Activated CD8-positive, alpha-beta memory T cell treated with anti-CD3 and anti-CD28 coated beads for 24 hours (primary cell): Measurements from ENCODE around the gene CRISP3.
"Not testable (repeated sequence)": the region's sequence is repeated elsewhere in the genome, so short reads cannot be mapped to it uniquely, and the experiment has no call there.

ENCODE experiments used
- DNase-seq: peaks from one replicate; pipeline ENCODE4 v3.0.0-alpha.2; 2020

CRISP3 gene

GRCh38 chr6:49744259-49744658 lies at the start of gene CRISP3:
Gene CRISP3, minus strand, starts transcription at chr6:49744388. Its CDS starts 21 bp downstream, at chr6:49744367.
- DNase-seq: no peak

GRCh38 chr6:49790341-49790740 lies 46.2 kb upstream of the CRISP3 start:
- no peak for DNase-seq

- no peak for DNase-seq
Measured at GRCh38 chr6:49787176-49787575, 43.0 kb upstream of the CRISP3 start, which contains the start of gene PGK2. Gene PGK2, minus strand, starts transcription at chr6:49787285. Its CDS starts 98 bp downstream, at chr6:49787187.

DNA sequence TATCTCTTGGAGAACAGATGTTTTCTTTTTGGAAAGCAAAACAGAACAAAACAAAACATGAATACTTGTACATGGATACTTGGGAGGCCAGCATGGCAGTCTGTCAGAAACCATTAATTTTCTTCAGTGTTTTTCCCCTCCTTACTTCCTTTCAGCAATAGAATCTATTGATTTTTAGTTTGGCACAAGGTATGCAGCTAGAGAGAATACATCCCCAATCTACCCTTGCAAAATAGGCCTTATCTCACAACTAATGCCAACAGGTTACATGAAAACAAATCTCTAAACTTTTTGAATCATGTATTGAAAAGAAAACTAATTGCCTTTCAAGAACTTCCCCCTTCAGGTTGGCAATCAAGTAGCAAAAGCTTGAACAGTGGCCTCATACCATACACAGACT lies 40.1 kb upstream of the CRISP3 start:
- DNase-seq: no peak

GRCh38 chr6:49782725-49783124 lies 38.5 kb upstream of the CRISP3 start:
- DNase-seq: no peak

DNA sequence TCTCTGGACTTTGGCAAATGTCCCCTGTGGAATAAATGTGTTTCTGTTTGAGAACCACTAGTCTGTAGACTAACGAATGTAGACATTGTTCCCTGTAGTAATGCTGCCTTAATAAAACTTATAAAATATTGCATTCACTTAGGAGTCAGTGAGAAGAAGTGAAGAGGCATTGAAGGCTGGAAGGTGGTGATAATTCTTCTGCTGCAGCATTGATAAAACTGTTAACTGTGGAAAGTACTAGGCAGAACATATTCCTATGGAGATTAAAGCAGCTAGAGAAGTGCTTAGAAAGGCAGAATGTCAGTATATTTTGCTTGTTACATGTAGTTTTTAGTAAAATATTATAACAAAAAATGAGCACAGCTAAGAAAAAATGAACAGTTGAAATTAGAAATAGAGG lies 38.1 kb upstream of the CRISP3 start:
- DNase-seq: no peak

DNA sequence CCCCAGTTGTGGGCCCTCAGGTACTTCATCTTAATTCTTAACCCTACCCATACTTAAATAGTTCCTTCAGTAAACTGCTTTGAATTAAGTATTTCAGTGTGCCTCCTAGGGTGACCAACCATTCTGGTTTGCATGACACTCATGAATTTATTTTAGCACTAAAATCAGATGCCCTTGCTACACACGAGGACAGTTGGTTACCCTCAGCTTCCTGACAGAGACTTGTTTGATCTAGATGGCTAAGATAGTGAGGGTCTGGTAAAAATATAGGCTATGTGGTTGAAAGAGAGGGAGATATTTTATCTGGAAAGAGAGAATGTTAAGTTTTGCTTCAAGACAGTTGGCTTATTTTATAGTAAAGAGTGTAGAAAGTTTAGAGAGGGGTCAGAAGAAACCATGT lies 32.3 kb upstream of the CRISP3 start:
- DNase-seq: no peak

GRCh38 chr6:49775043-49775442 lies 30.9 kb upstream of the CRISP3 start:
- DNase-seq: no peak

DNA sequence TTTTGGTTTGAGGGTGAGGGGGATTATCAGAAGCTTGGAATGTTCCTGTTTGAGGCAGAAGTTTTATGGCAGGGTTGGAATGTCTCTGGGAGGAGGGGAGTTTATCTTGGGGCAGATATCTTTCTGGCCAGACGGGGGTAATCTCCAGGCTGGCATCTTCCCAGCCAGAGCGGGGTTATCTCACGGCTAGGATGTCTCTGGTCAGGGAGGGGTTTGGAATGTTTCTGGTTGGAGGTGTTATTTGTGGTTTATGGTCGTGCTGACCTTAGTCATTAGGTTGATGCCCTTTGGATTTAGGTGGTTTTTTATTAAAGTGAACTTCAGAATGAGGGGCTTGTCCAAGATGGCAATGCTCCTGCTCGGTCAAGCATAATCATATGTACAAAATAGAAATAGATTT lies 28.1 kb upstream of the CRISP3 start:
- DNase-seq: no peak

- DNase-seq: no peak
Measured at GRCh38 chr6:49766762-49767161, 22.6 kb upstream of the CRISP3 start.

GRCh38 chr6:49764571-49765236 lies 20.5 kb upstream of the CRISP3 start:
- no peak for DNase-seq

GRCh38 chr6:49743429-49743828 lies 759 bp downstream of the CRISP3 start:
- no peak for DNase-seq

DNA sequence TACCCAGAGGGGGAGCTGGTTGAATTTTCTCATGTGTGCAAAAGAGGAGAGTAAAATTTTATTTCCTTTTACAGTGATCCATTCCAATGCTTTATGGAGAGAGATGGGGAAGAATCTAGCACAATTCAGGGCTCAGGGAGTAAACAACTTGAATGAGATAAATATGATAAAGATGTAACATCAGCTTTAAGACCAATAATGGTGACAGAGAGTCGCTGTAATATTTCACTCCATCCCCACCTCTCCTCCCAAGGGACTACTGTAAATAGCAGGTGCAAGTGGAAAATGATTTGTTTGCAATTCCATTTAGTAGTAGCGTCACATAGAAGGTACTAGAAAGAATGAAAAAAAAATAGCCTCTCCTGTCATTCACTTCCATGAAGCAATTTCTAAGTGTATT lies 4.8 kb downstream of the CRISP3 start:
- DNase-seq: no peak

DNA sequence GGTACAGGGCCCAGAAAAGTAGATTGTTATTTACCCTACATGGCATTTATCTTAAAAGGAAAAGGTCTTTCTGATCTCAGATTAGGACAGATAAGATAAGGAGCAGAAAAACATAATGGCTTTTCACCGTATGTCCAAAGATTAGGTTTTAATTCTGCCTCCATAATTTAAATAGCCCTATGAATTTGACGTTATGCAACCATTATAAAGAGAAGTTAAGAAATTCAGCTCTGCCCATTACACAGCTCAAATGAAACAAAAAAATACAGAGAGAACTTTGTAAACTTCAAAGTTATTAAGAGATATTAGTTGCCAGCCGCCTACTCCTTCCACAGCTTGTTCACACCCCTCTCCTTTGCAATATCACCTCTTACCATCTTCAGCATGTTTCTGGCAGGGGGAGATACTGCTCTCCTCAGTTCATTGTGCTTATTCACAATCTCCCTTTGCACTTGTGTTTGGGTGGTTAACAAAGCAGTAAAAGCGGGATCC lies 8.1 kb downstream of the CRISP3 start:
- DNase-seq: no peak

GRCh38 chr6:49733680-49734079 lies 10.5 kb downstream of the CRISP3 start:
- no peak for DNase-seq

DNA sequence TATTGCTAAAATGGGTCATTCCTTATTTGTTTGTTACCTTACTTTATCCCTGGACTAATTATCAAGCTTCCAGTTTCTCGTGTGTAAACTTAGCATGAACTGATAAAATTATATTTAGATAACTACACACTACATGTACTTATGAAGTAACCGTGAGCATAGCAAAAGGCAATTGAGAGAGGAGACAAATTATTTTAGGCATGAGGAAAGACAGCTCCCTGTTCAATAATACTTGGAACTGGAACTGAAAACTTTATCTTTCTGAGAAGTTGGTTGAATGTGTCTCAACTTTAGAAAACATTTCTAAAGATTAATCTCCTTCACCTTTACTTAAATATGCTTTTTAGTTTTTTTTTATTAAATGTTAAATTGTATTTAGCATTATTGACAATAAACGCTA lies 11.4 kb downstream of the CRISP3 start:
- no peak for DNase-seq

DNA sequence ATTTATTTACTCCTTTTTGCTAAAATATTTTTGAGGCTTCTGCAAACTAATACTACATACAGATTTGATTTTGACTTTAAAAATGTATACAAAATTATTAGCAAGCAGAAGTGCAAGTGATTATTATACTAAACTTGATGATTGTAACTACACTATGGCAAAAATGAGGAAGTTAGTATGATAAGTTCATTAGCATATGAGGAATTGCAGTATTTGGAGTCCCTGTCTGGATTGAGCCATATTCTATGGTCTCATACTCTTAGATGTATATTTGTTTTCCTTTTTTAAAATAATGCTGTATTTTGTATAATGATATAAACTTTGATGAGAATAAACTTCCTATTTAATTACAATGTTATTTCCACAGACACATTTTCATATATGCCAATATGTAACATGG lies 13.9 kb downstream of the CRISP3 start:
- DNase-seq: no peak

DNA sequence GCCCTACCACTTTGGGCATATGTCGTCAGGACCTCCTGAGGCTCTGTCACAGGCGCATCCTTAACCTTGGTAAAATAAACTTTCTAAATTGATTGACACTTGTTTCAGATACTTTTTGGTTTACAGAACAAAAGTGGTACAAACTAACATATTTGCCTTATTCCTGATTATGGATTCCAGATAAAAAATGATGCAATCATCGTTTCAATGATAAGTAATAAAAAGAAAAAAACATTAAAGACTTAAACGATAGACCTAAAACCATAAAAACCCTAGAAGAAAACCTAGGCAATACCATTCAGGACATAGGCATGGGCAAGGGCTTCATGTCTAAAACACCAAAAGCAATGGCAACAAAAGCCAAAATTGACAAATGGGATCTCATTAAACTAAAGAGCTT lies 20.3 kb downstream of the CRISP3 start:
- not testable (repeated sequence) for DNase-seq

DNA sequence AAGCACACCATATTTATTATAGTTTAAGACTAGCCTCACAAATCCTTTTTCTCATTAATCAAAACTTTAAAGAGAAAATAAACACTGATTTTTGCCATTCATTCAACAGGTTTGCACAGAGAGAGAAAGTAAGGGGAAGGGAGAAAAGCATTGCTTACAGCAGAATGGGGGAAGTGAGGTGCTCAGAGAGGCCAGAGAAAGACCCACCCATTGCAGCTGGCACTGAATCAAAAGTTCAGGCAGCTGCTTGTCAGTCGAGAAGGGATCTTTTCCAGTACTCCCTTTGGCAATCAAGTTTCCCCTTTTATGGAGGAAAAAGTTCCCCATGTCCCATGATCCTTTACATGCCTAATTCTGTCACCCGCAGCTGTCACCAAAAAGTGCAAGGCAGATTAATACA lies 22.9 kb downstream of the CRISP3 start:
- DNase-seq: no peak

DNA sequence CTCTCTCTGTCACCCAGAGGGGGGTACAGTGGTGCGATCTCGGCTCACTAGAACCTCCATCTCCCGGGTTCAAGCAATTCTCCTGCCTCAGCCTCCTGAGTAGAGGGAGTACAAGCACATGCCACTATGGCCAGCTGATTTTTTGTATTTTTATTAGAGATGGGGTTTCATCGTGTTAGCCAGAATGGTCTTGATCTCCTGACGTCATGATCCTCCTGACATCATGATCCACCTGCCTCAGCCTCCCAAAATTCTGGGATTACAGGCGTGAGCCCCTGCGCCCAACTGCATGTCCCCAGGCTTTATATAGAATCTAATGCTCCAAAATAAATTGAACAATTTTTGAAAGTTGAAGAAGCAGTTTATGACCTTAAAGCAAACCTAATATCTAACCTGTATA lies 23.8 kb downstream of the CRISP3 start:
- no peak for DNase-seq

- DNase-seq: no peak
Measured at GRCh38 chr6:49713346-49713745, 30.8 kb downstream of the CRISP3 start, which contains the start of gene CRISP2. Gene CRISP2, minus strand, starts transcription at chr6:49713543. Its CDS starts 4,347 bp downstream, at chr6:49709196.

DNA sequence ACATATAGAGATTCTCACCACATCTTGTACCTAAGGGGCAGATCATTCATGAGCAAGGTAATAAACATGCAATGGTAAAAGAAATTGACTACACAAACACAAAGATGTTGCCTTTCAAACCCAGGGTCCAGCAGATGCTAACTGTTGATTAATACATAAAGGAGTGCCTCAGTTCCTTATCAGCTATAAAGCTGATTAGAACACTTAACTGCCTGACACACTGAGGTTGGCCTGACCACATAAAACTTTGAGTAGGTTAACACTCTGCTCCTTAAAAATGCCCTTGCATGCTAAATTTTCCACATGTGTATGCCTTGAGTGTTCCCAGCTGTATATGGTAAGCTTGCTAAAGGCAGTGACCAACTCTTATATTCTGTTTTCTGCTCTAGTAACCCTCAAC lies 45.7 kb downstream of the CRISP3 start:
- no peak for DNase-seq

GRCh38 chr6:49693512-49693911 lies 50.7 kb downstream of the CRISP3 start:
- DNase-seq: no peak

- DNase-seq: no peak
Measured at GRCh38 chr6:49692534-49692933, 51.7 kb downstream of the CRISP3 start.
